GM12878 (cell line): ENCODE data around the gene LSM7. TPM values are rescaled to one million over a fixed set of nuclear protein-coding genes. Genes with fewer than 3 reads are reported as not detected.

Experiments used
- ATAC-seq: fragments of 200-7000 bp; cut with Tn5 transposase; 3 replicates; pipeline ENCODE4 v1.9.1; 2020; ENCODE audit warnings: mild to moderate bottlenecking, moderate library complexity
- BruUV-seq: library from RNA; stranded (reverse); fragments of 400-500 nt; replicated peaks from 2 replicates; lab custom pipeline; 2021; lab: Mats Ljungman, UMichigan
- CTCF ChIA-PET: fragments of 300-600 bp; sonication (Branson Sonifier 250); formaldehyde crosslinking; extraction: SDS; loops from one replicate; lab custom pipeline; 2021; ENCODE audit warnings: inconsistent platforms; lab: Yijun Ruan, JAX
- POLR2A ChIA-PET: fragments of 350-600 bp; formaldehyde crosslinking; extraction: SDS; loops from one replicate; lab custom pipeline; 2021; ENCODE audit warnings: inconsistent platforms; lab: Charles Lee
- RAD21 ChIA-PET: fragments of 300-600 bp; sonication (Branson Sonifier 250); formaldehyde crosslinking; loops from one replicate; lab custom pipeline; 2023; ENCODE audit warnings: antibody characterized with exemption; ENCODE audit not compliant: unreplicated experiment; lab: Charles Lee
- SMC1A ChIA-PET: fragments of 300-600 bp; sonication (Branson Sonifier 250); formaldehyde crosslinking; loops from one replicate; lab custom pipeline; 2023; ENCODE audit not compliant: unreplicated experiment, uncharacterized antibody; lab: Charles Lee
- DNase-seq: peaks from one replicate; pipeline ENCODE4 v3.0.0-alpha.2; 2011; ENCODE audit warnings: low read depth, low spot score
- FAIRE-seq: peaks from 3 replicates; lab custom pipeline; 2011; peaks lifted over from hg19 to GRCh38; lab: Jason Lieb, UNC
- H2AFZ ChIP-seq: 2 replicates; pipeline ENCODE4 v1.6.0; 2011; ENCODE audit warnings: low read depth, low read length, control low read depth; ENCODE audit not compliant: control insufficient read depth
- H3K27ac ChIP-seq: 2 replicates; pipeline ENCODE4 v1.5.1; 2011; ENCODE audit warnings: control low read depth; ENCODE audit not compliant: control insufficient read depth, insufficient read depth
- H3K27me3 ChIP-seq, 2 experiments: replicated peaks in 1 of 2; 2 replicates each; pipeline versions ENCODE4 v1.6.0 to v1.6.1; 2011; ENCODE audit warnings: low read length in 1 of 2; ENCODE audit not compliant: control insufficient read depth in 2 of 2, insufficient read depth in 2 of 2
- H3K36me3 ChIP-seq, 2 experiments: 2 replicates each; pipeline ENCODE4 v1.5.1; 2011; ENCODE audit warnings: low read length in 1 of 2; ENCODE audit not compliant: control insufficient read depth in 2 of 2, insufficient read depth in 2 of 2
- H3K4me1 ChIP-seq: 2 replicates; pipeline ENCODE4 v1.6.1; 2011; ENCODE audit warnings: mild to moderate bottlenecking, low read length, moderate library complexity, mixed read lengths; ENCODE audit not compliant: control insufficient read depth, insufficient read depth
- H3K4me2 ChIP-seq: 2 replicates; pipeline ENCODE4 v1.6.0; 2011; ENCODE audit warnings: control low read depth; ENCODE audit not compliant: control insufficient read depth, insufficient read depth
- H3K4me3 ChIP-seq: fragments of 200-600 bp; sonication (generic); 2 replicates; pipeline ENCODE4 v1.5.1; 2016
- H3K79me2 ChIP-seq: 2 replicates; pipeline ENCODE4 v1.6.0; 2011; ENCODE audit warnings: low read length; ENCODE audit not compliant: control insufficient read depth, insufficient read depth
- H3K9ac ChIP-seq: 2 replicates; pipeline ENCODE4 v1.8.0; 2011; ENCODE audit warnings: low read length, control low read depth, mixed read lengths; ENCODE audit not compliant: control insufficient read depth, insufficient read depth
- H3K9me3 ChIP-seq: replicated peaks from 3 replicates; pipeline ENCODE4 v1.5.1; 2011; ENCODE audit warnings: mild to moderate bottlenecking, low read length; ENCODE audit not compliant: control insufficient read depth, insufficient read depth
- H4K20me1 ChIP-seq: 2 replicates; pipeline ENCODE4 v1.6.0; 2011; ENCODE audit not compliant: control insufficient read depth, insufficient read depth
- PAX8 ChIP-seq: fragments of 450-650 bp; IDR thresholded peaks from 2 replicates; pipeline ENCODE4 v1.6.1; 2017; ENCODE audit warnings: mild to moderate bottlenecking, moderate library complexity
- TCF12 ChIP-seq: IDR thresholded peaks from 2 replicates; pipeline ENCODE4 v1.6.1; 2011; ENCODE audit warnings: low read depth, mild to moderate bottlenecking, low read length
- TCF3 ChIP-seq: IDR thresholded peaks from 2 replicates; pipeline ENCODE4 v1.6.1; 2012; ENCODE audit warnings: low read depth, mild to moderate bottlenecking, low read length, borderline replicate concordance; ENCODE audit not compliant: insufficient read depth
- ZBED1 ChIP-seq: IDR thresholded peaks from 2 replicates; pipeline ENCODE4 v1.6.1; 2016; ENCODE audit warnings: borderline replicate concordance
- WGBS: methylation state at CpG from one replicate; pipeline ENCODE4 v1.1.6; 2016; ENCODE audit warnings: low lambda C conversion rate; ENCODE audit not compliant: insufficient replicate concordance, insufficient coverage; ENCODE audit errors: missing lambda C conversion rate; 5-methylcytosine and 5-hydroxymethylcytosine counted together
- in situ Hi-C: fragments of 300-500 bp; cut with MboI; formaldehyde crosslinking; loops from 9 replicates; pipeline ENCODE4 v1.14.3; 2018; ENCODE audit warnings: mixed read lengths
- intact Hi-C: fragments of 100-400 bp; cut with micrococcal nuclease; formaldehyde crosslinking; loops from one replicate; pipeline ENCODE4 v1.14.2; 2022; ENCODE audit not compliant: unreplicated experiment
- polyA plus RNA-seq, 11 experiments: library from polyadenylated mRNA; depleted of rRNA in 4 of 11; unstranded in 6 of 11; stranded (reverse) in 5 of 11; fragments of >200 nt; fragmentation: Nextera tagmentation in 4 of 11; fragmentation: Illumina TruSeq in 1 of 11; extraction: Ambion mirVana in 4 of 11; extraction: Trizol in 1 of 11; gene quantifications; 1 replicate in 1 of 11; 2 replicates in 10 of 11; pipeline versions ENCODE4 v1.2.1 to v1.2.3, GENCODE V29; 2011 to 2016; ENCODE audit warnings: inconsistent platforms in 2 of 11, missing spikeins in 2 of 11, low read depth in 1 of 11
- total RNA-seq, 4 experiments: library from RNA; depleted of rRNA in 3 of 4; stranded (reverse); fragments of >200 nt in 3 of 4; fragmentation: Illumina TruSeq in 1 of 4; extraction: Trizol in 1 of 4; gene quantifications; 2 replicates each; pipeline versions ENCODE4 v1.2.1 to v1.2.3, GENCODE V29; 2013 to 2021

The LSM7 gene
- total and polyA plus RNA-seq, 10 of the 15 experiments (the other 5 are each of a cell fraction or from before 2014, with no cell fraction given) = 24.4 to 424 (median 217) TPM

DNA sequence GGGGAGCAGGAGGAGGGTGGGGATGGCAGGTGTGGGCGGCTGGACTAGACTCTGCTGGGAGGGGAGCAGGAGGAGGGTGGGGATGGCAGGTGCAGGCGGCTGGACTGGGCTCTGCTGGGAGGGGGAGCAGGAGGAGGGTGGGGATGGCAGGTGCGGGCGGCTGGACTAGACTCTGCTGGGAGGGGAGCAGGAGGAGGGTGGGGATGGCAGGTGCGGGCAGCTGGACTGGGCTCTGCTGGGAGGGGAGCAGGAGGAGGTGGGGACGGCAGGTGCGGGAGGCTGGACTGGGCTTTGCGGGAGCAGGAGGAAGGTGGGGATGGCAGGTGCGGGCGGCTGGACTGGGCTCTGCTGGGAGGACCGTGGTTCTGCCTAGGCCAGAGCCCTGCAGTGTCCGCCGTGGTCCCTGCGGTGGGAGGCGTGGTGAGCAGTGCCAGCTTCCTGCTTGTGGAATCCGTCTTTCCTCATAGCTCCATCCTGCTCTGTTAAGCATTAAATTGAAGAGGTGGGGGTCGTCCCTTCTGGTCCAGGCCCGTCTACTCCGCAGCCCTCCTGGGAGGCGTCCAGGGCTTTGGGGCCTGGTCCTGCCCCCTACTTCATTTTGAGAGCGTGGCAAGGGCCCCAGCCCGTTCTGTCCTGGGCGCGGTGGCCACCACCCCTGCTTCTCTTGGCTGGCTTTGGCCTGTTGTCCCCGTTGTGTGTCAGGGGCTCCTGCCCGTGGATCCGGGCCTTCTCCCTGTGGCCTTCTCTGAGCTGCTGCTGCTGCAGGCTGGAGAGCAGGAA lies 4.8 kb upstream of the LSM7 start:
- CTCF ChIA-PET = interaction anchor here (1.1 kb wide), 1 partner anchor 59 kb away, joined by 4 read pairs; no protein-coding TSS in a partner anchor
- in situ Hi-C loops (no loop called here), intact Hi-C loops (no loop called here)
- WGBS = 73% methylated on average over 23 of the region's 27 CpGs
- SMC1A ChIA-PET = interaction anchor here (1.4 kb wide), 1 partner anchor 59 kb away, joined by 4 read pairs; no protein-coding TSS in a partner anchor
- RAD21 ChIA-PET = interaction anchor here (0.5 kb wide), 1 partner anchor 179 kb away, joined by 3 read pairs; no protein-coding TSS in a partner anchor
- H3K4me2 ChIP-seq = no peak overlapping the region; the same call in 1 of the 2 replicates
- H3K36me3 ChIP-seq = peaks cover 0 to 4% of the 10 kb centered on the region in 2 experiments; a peak in 3 of 4 replicates
- no peak overlapping the region for H3K9ac ChIP-seq
- H3K27me3 ChIP-seq = no peaks in the 10 kb centered on the region
- no TSS peak for BruUV-seq
- H3K79me2 ChIP-seq = peaks cover 35% of the 10 kb centered on the region
- H2AFZ ChIP-seq = no peak overlapping the region
- no peaks in the 10 kb centered on the region; the same call in 2 of the 3 replicates for H3K9me3 ChIP-seq
- H3K27ac ChIP-seq = no peak overlapping the region
- no peak overlapping the region for H3K4me3 ChIP-seq
- no peaks in the 10 kb centered on the region for H4K20me1 ChIP-seq
- TF ChIP-seq ZBED1 = no peak
- TF ChIP-seq PAX8 = no peak
- peak; percentile 86 for TF ChIP-seq TCF3
- TF ChIP-seq TCF12 = peak; percentile 79
- DNase-seq (no peak), FAIRE-seq (no peak), ATAC-seq (no peak)
- H3K4me1 ChIP-seq = peaks cover 13% of the 10 kb centered on the region
- POLR2A ChIA-PET = no interaction called here
